Measurements from ENCODE around the gene UMODL1.
A peak's percentile ranks its signal among the peaks of the same experiment; 100 is the strongest.

Gene UMODL1

GRCh38 chr21:42161401-42161955 is 90.4 kb downstream of the UMODL1 start:
- Mint-ChIP-seq H3K36me3 (ENCODE audit: low read depth) (no peaks in the 10 kb centered on the region), H3K27ac (peak overlapping the region; percentile 62), H3K4me1 (ENCODE audit: low read depth) (peaks cover 28% of the 10 kb centered on the region), H3K27me3 (no peaks in the 10 kb centered on the region), H3K4me3 (no peak overlapping the region), H3K9me3 (no peaks in the 10 kb centered on the region)

GRCh38 chr21:42161956-42162681 is 91.0 kb downstream of the UMODL1 start:
- Mint-ChIP-seq H3K36me3 (ENCODE audit: low read depth) (no peaks in the 10 kb centered on the region), H3K27ac (peak overlapping the region; percentile 62), H3K9me3 (no peaks in the 10 kb centered on the region), H3K4me3 (no peak overlapping the region), H3K4me1 (ENCODE audit: low read depth) (peaks cover 28% of the 10 kb centered on the region), H3K27me3 (no peaks in the 10 kb centered on the region)

DNA sequence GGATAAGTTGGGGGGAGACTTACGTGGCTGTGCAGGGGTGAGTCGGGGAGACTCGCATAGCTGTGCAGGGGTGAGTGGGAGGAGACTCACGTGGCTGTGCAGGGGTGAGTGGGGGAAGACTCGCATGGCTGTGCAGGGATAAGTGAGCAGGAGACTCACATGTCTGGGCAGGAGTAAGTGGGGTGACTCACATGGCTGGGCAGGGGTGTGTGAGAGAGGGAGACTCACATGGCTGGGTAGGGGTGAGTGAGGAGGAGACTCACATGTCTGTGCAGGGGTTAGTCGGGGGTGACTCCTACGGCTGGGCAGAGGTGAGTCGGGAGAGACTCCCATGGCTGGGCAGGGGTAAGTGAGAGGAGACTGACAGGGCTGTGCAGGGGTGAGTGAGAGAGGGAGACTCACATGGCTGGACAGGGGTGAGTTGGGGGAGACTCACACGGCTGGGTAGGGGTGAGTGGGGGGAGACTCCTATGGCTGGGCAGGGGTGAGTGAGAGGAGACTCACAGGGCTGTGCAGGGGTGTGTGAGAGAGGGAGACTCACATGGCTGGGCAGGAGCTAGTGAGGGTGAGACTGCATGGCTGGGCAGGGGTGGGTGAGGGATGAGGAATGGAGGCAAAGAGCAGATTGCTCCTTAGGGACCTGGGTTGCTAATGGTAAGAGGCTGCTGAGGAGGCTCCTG is 91.9 kb downstream of the UMODL1 start:
- peak overlapping the region; percentile 13 for H3K27ac Mint-ChIP-seq
- no peaks in the 10 kb centered on the region for H3K27me3 Mint-ChIP-seq
- H3K4me3 Mint-ChIP-seq = no peak overlapping the region
- peaks cover 28% of the 10 kb centered on the region for H3K4me1 Mint-ChIP-seq (ENCODE audit: low read depth)
- H3K36me3 Mint-ChIP-seq (ENCODE audit: low read depth) = no peaks in the 10 kb centered on the region
- no peaks in the 10 kb centered on the region for H3K9me3 Mint-ChIP-seq

- Mint-ChIP-seq H3K36me3 (ENCODE audit: low read depth) (no peaks in the 10 kb centered on the region), H3K4me1 (ENCODE audit: low read depth) (peaks cover 28% of the 10 kb centered on the region), H3K27ac (no peak overlapping the region), H3K27me3 (no peaks in the 10 kb centered on the region), H3K4me3 (no peak overlapping the region), H3K9me3 (no peaks in the 10 kb centered on the region)
Measured at GRCh38 chr21:42163511-42163863, 92.4 kb downstream of the UMODL1 start.

GRCh38 chr21:42164064-42164789 is 93.1 kb downstream of the UMODL1 start:
- H3K27ac Mint-ChIP-seq = no peak overlapping the region
- H3K4me1 Mint-ChIP-seq (ENCODE audit: low read depth) = peaks cover 28% of the 10 kb centered on the region
- no peak overlapping the region for H3K4me3 Mint-ChIP-seq
- no peaks in the 10 kb centered on the region for H3K36me3 Mint-ChIP-seq (ENCODE audit: low read depth)
- no peaks in the 10 kb centered on the region for H3K9me3 Mint-ChIP-seq
- H3K27me3 Mint-ChIP-seq = no peaks in the 10 kb centered on the region

DNA sequence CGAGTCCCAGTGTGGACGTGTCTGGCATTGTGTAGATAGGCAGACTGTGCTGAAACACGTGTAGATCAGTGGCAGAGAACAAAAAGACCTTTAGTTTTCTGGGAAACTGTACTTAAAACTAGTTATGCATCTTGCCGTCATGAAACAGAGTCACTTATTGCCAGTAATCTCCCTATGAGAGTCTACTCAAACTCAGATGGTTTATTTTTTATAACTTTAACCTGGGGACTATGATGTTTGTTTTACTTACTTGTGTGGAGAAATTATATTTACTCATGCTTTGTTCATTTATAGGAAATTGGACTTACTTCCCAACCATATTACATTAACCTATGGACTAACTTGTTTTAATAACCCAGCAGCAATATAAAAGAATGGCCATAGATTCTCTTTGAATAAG is 93.7 kb downstream of the UMODL1 start:
- H3K9me3 Mint-ChIP-seq = no peaks in the 10 kb centered on the region
- H3K27ac Mint-ChIP-seq = no peak overlapping the region
- no peak overlapping the region for H3K4me3 Mint-ChIP-seq
- H3K27me3 Mint-ChIP-seq = no peaks in the 10 kb centered on the region
- H3K36me3 Mint-ChIP-seq (ENCODE audit: low read depth) = no peaks in the 10 kb centered on the region
- peaks cover 22% of the 10 kb centered on the region for H3K4me1 Mint-ChIP-seq (ENCODE audit: low read depth)

DNA sequence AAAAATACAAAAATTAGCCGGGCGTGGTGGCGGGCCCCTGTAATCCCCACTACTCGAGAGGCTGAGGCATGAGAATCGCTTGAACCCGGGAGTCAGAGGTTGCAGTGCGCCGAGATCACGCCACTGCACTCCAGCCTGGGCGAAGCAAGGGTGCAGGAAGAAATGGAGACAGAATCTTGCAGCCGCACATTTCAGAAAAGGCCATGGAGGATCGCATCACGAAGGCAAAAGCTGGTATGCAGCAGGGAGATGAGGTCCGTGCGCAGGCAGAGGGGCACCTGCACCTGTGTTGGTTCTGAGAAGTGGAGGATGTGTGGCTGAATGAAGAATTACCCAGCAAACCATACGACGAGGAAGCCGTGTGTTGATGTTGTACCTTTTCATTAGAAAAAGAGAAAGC is 94.8 kb downstream of the UMODL1 start:
- no peak overlapping the region for H3K27ac Mint-ChIP-seq
- no peak overlapping the region for H3K4me3 Mint-ChIP-seq
- H3K27me3 Mint-ChIP-seq = no peaks in the 10 kb centered on the region
- no peaks in the 10 kb centered on the region for H3K9me3 Mint-ChIP-seq
- no peaks in the 10 kb centered on the region for H3K36me3 Mint-ChIP-seq (ENCODE audit: low read depth)
- peaks cover 17% of the 10 kb centered on the region for H3K4me1 Mint-ChIP-seq (ENCODE audit: low read depth)

- no peaks in the 10 kb centered on the region for H3K9me3 Mint-ChIP-seq
- no peaks in the 10 kb centered on the region for H3K27me3 Mint-ChIP-seq
- H3K4me3 Mint-ChIP-seq = no peak overlapping the region
- H3K4me1 Mint-ChIP-seq (ENCODE audit: low read depth) = no peaks in the 10 kb centered on the region
- no peak overlapping the region for H3K27ac Mint-ChIP-seq
- H3K36me3 Mint-ChIP-seq (ENCODE audit: low read depth) = no peaks in the 10 kb centered on the region
Measured at GRCh38 chr21:42169758-42170157, 98.6 kb downstream of the UMODL1 start.

DNA sequence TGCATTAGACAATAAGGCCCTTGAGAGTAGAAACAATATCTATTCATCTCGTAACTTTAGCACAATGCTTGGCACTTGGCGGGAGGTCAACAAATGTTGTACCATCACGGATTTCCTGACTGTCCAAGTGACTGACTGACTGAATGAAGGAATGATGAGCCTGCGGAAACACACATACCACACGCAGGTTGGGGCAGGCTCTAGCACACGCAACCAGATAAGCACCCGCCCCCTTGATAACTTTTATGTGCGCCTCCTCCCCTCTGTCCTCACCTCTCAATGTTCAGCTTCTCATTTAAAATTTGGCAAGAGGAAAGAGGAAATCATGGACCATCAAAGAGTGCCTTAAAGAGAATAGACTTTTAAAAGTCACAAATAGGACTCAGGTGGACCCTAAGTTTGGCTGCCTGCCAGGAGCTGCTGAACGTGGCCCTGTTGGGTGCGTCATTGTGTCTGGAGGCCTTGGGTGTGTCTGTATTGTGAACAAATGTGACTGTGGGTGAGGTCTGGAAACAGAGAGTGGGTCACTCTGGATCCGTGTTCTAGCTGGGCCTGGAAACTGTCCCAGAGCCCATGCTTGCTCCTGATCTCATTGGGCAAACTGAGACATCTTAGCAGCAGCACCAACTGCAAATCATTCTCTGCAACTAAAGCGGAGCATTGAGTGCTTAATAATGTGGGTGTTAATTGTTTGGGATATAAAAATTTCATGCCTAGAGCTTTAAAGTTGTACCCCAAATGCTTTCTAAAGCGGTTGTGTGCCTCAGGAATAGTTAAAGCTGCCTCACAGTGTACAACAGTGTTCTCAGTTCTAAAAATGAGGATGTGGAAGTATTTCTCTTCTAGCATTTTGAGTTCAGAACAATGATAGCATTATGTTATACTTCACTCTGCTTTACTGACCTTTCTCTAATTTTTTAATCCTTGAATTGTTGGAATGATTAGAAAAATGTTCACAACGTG is 100.3 kb downstream of the UMODL1 start:
- no peaks in the 10 kb centered on the region for H3K36me3 Mint-ChIP-seq (ENCODE audit: low read depth)
- no peaks in the 10 kb centered on the region for H3K9me3 Mint-ChIP-seq
- H3K27ac Mint-ChIP-seq = no peak overlapping the region
- H3K4me3 Mint-ChIP-seq = no peak overlapping the region
- H3K27me3 Mint-ChIP-seq = no peaks in the 10 kb centered on the region
- H3K4me1 Mint-ChIP-seq (ENCODE audit: low read depth) = no peaks in the 10 kb centered on the region

GRCh38 chr21:42172596-42173483 is 101.7 kb downstream of the UMODL1 start:
- H3K27me3 Mint-ChIP-seq = no peaks in the 10 kb centered on the region
- no peaks in the 10 kb centered on the region for H3K36me3 Mint-ChIP-seq (ENCODE audit: low read depth)
- H3K4me1 Mint-ChIP-seq (ENCODE audit: low read depth) = no peaks in the 10 kb centered on the region
- H3K4me3 Mint-ChIP-seq = no peak overlapping the region
- H3K9me3 Mint-ChIP-seq = no peaks in the 10 kb centered on the region
- H3K27ac Mint-ChIP-seq = no peak overlapping the region

DNA sequence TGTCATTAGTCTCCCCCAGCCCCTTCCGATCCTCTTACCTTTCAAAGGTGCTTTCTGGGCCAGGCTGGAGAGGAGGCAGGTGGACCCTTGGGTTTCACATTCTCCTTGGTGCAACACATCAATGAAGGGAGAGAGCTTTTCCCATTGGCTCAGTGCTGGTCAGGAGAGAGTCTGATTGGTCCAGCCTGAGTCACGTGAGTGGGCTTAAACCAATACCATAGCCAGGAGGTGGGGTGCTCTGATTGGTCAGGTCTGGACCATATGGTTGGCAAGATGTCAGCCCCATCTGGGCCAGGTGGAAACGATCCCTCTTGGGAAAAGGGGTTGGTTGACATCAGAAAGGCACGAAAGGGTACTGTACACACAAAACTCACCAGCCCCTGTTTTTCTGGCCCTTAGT is 103.1 kb downstream of the UMODL1 start:
- Mint-ChIP-seq H3K9me3 (no peaks in the 10 kb centered on the region), H3K27me3 (no peaks in the 10 kb centered on the region), H3K27ac (no peak overlapping the region), H3K36me3 (ENCODE audit: low read depth) (no peaks in the 10 kb centered on the region), H3K4me1 (ENCODE audit: low read depth) (no peaks in the 10 kb centered on the region), H3K4me3 (no peak overlapping the region)

DNA sequence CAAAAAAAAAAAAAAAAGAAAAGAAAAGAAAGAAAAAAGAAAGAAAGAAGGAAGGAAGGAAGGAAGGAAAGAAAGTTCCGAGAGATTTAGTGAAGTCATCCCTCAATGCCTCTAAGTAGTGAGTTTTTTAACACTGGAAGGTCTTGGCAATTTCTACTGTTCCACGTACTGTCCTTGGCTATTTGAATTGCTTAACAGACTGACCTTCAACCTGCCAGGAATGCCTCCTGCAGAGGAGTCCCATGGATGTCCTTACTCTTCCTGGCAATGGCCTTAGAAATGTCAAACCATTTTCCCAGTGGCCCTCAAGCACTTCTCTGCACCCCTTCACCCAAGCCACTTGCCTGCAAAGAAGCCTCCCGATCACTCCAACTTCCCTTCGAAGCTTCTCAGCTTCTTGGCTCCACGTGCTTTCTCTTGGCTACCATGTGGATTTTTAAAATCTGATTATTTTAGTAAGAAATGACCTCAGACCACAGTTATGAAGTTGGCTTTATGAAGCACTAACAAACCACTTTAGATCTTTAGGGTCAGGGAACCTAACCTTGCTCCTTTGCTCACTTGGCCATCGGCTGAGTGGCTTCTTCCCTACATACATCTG is 104.1 kb downstream of the UMODL1 start:
- H3K27ac Mint-ChIP-seq = no peak overlapping the region
- no peaks in the 10 kb centered on the region for H3K36me3 Mint-ChIP-seq (ENCODE audit: low read depth)
- H3K27me3 Mint-ChIP-seq = no peaks in the 10 kb centered on the region
- no peaks in the 10 kb centered on the region for H3K4me1 Mint-ChIP-seq (ENCODE audit: low read depth)
- H3K9me3 Mint-ChIP-seq = no peaks in the 10 kb centered on the region
- H3K4me3 Mint-ChIP-seq = no peak overlapping the region

DNA sequence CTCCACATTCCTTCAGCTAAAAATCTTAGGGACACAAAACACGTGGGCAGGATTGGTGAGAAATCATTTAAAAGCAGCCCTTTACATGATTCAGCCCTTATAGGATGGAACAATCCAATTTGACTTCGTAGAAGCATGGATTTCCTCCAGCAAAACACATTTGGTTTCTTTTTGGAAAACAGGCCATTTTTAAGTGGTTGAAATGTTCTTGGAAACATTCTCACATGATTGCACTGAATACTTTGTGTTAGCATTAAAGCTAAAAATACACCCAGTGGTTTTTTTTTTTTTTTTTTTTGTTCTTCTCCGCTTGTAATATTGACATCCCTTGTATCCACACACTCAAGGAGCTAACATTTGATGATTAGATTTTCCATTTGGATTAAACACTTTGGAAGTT is 105.7 kb downstream of the UMODL1 start:
- Mint-ChIP-seq H3K27me3 (no peaks in the 10 kb centered on the region), H3K36me3 (ENCODE audit: low read depth) (no peaks in the 10 kb centered on the region), H3K4me3 (no peak overlapping the region), H3K4me1 (ENCODE audit: low read depth) (no peaks in the 10 kb centered on the region), H3K27ac (no peak overlapping the region), H3K9me3 (no peaks in the 10 kb centered on the region)

Measured in stimulated activated naive CD8-positive, alpha-beta T cell treated with anti-CD3 and anti-CD28 coated beads, Interleukin-15, Interleukin-2, amounts not matched to agents 100 ng/mL and 50 ng/mL, for 24 hours (primary cell).